HepG2 (cell line): ENCODE measurements around the gene KRTAP5-6. TPM values are rescaled to one million over a fixed set of nuclear protein-coding genes. Genes with fewer than 3 reads are reported as not detected.
A peak's percentile ranks its signal among the peaks of the same experiment; 100 is the strongest.

ENCODE experiments used
- AKAP8 ChIP-seq: sonication (generic); formaldehyde crosslinking; IDR thresholded peaks from 2 replicates; pipeline ENCODE4 v1.5.1; 2020; ENCODE audit warnings: mild to moderate bottlenecking, missing genetic modification reagents
- BCL6 ChIP-seq: IDR thresholded peaks from 2 replicates; pipeline ENCODE4 v1.6.1; 2016; ENCODE audit warnings: missing genetic modification reagents, missing compliant biosample characterization
- BHLHE40 ChIP-seq: IDR thresholded peaks from 2 replicates; pipeline ENCODE4 v1.6.1; 2011; ENCODE audit warnings: low read length, improper control_type of control experiment
- CBX2 ChIP-seq, 2 experiments: fragments of 200-600 bp in 1 of 2; sonication (generic); formaldehyde crosslinking in 1 of 2; IDR thresholded peaks; 2 replicates each; pipeline versions ENCODE4 v1.7.0 to v1.8.1; 2018 to 2022; ENCODE audit warnings: low read depth in 2 of 2, low read length in 1 of 2, mild to moderate bottlenecking in 1 of 2, missing genetic modification reagents in 1 of 2
- CCDC6 ChIP-seq: sonication (generic); formaldehyde crosslinking; IDR thresholded peaks from 2 replicates; pipeline ENCODE4 v1.8.1; 2022; ENCODE audit warnings: mild to moderate bottlenecking, missing genetic modification reagents, moderate library complexity
- DPF2 ChIP-seq: sonication (generic); formaldehyde crosslinking; IDR thresholded peaks from 2 replicates; pipeline ENCODE4 v1.4.0; 2020; ENCODE audit warnings: mild to moderate bottlenecking, low read depth, missing genetic modification reagents, borderline replicate concordance
- EP300 ChIP-seq, 3 experiments: sonication (generic) in 1 of 3; formaldehyde crosslinking in 1 of 3; IDR thresholded peaks; 2 replicates each; pipeline versions ENCODE4 v1.5.1 to v1.6.1; 2011 to 2020; ENCODE audit warnings: low read depth in 2 of 3, low read length in 2 of 3, borderline replicate concordance in 1 of 3, improper control_type of control experiment in 1 of 3, mild to moderate bottlenecking in 1 of 3, missing genetic modification reagents in 1 of 3, moderate library complexity in 1 of 3
- FOXC1 ChIP-seq: sonication (generic); formaldehyde crosslinking; IDR thresholded peaks from 2 replicates; pipeline ENCODE4 v1.8.0; 2022; ENCODE audit warnings: mild to moderate bottlenecking, missing genetic modification reagents, borderline replicate concordance
- HDAC2 ChIP-seq: sonication (generic); formaldehyde crosslinking; IDR thresholded peaks from 2 replicates; pipeline ENCODE4 v1.4.0; 2020; ENCODE audit warnings: missing genetic modification reagents
- HNF1B ChIP-seq: sonication (generic); formaldehyde crosslinking; IDR thresholded peaks from 2 replicates; pipeline ENCODE4 v1.5.1; 2020; ENCODE audit warnings: mild to moderate bottlenecking, moderate library complexity, missing genetic modification reagents
- HOXD1 ChIP-seq: sonication (generic); formaldehyde crosslinking; IDR thresholded peaks from 2 replicates; pipeline ENCODE4 v1.5.0; 2020; ENCODE audit warnings: missing genetic modification reagents
- MED1 ChIP-seq: sonication (generic); formaldehyde crosslinking; IDR thresholded peaks from 2 replicates; pipeline ENCODE4 v1.4.0; 2020; ENCODE audit warnings: missing genetic modification reagents
- NFKBIZ ChIP-seq: IDR thresholded peaks from 2 replicates; pipeline ENCODE4 v1.6.1; 2018; ENCODE audit warnings: missing genetic modification reagents, missing compliant biosample characterization
- PATZ1 ChIP-seq: sonication (generic); formaldehyde crosslinking; IDR thresholded peaks from 2 replicates; pipeline ENCODE4 v1.4.0; 2020; ENCODE audit warnings: missing genetic modification reagents
- STAT5B ChIP-seq: sonication (generic); formaldehyde crosslinking; IDR thresholded peaks from 2 replicates; pipeline ENCODE4 v1.4.0; 2020; ENCODE audit warnings: missing genetic modification reagents
- SYNCRIP ChIP-seq: fragments of 200-400 bp; formaldehyde crosslinking; IDR thresholded peaks from 2 replicates; pipeline ENCODE4 v1.6.1; 2018; ENCODE audit warnings: mild to moderate bottlenecking, low read depth, low read length; ENCODE audit not compliant: insufficient read depth
- TFE3 ChIP-seq: IDR thresholded peaks from 2 replicates; pipeline ENCODE4 v1.6.1; 2016
- ZFY ChIP-seq: sonication (generic); formaldehyde crosslinking; IDR thresholded peaks from 2 replicates; pipeline ENCODE4 v1.4.0; 2020; ENCODE audit warnings: missing genetic modification reagents
- ZNF350 ChIP-seq: sonication (generic); formaldehyde crosslinking; IDR thresholded peaks from 2 replicates; pipeline ENCODE4 v1.4.0; 2020; ENCODE audit warnings: mild to moderate bottlenecking, low read depth, missing genetic modification reagents, borderline replicate concordance
- polyA plus RNA-seq, 8 experiments: library from polyadenylated mRNA; depleted of rRNA in 3 of 8; stranded (reverse) in 7 of 8; unstranded in 1 of 8; fragments of >200 nt; fragmentation: Illumina TruSeq in 4 of 8; extraction: Trizol in 4 of 8; gene quantifications; 2 replicates each; pipeline versions ENCODE4 v1.2.1 to v1.2.3, GENCODE V29; 2011 to 2016; ENCODE audit warnings: low read depth in 4 of 8, missing spikeins in 1 of 8, mixed read lengths in 1 of 8; ENCODE audit not compliant: insufficient read depth in 1 of 8
- total RNA-seq, 5 experiments: library from RNA; depleted of rRNA; stranded (reverse); fragments of >200 nt; fragmentation: Illumina TruSeq; extraction: Trizol; gene quantifications; 2 replicates each; pipeline ENCODE4 v1.2.3, GENCODE V29; 2016; ENCODE audit warnings: low read depth in 1 of 5
- TF ChIP-seq, protein P1 (sequence below): IDR thresholded peaks from 2 replicates; pipeline ENCODE4 v1.6.1; 2016; ENCODE audit warnings: mild to moderate bottlenecking

KRTAP5-6 gene
- total and polyA plus RNA-seq, 2 of the 13 experiments (the other 11 are each of a cell fraction or from before 2014, with no cell fraction given) = not detected

- TF ChIP-seq ZNF350 (CRISPR knock-in tag) = peak; percentile 37; the same call in 1 of the 2 replicates
- peak; percentile 61; the same call in 1 of the 2 replicates for TF ChIP-seq HNF1B
- peak; percentile 46; the same call in 1 of the 2 replicates for TF ChIP-seq FOXC1
- TF ChIP-seq HDAC2 (CRISPR knock-in tag) = peak; percentile 59; the same call in 1 of the 2 replicates
- peak; percentile 36; the same call in 1 of the 2 replicates for TF ChIP-seq ZFY (CRISPR knock-in tag)
- TF ChIP-seq NFKBIZ (CRISPR knock-in tag) = peak; percentile 40; the same call in 1 of the 2 replicates
- peak; percentile 86 for TF ChIP-seq PATZ1
- no peak for TF ChIP-seq SYNCRIP
- TF ChIP-seq BCL6 = peak; percentile 49; the same call in 1 of the 2 replicates
- TF ChIP-seq DPF2 (CRISPR knock-in tag) = no peak
- TF ChIP-seq, protein P1, sequence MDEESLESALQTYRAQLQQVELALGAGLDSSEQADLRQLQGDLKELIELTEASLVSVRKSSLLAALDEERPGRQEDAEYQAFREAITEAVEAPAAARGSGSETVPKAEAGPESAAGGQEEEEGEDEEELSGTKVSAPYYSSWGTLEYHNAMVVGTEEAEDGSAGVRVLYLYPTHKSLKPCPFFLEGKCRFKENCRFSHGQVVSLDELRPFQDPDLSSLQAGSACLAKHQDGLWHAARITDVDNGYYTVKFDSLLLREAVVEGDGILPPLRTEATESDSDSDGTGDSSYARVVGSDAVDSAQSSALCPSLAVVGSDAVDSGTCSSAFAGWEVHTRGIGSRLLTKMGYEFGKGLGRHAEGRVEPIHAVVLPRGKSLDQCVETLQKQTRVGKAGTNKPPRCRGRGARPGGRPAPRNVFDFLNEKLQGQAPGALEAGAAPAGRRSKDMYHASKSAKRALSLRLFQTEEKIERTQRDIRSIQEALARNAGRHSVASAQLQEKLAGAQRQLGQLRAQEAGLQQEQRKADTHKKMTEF (CRISPR knock-in tag) = peak; percentile 37; the same call in 1 of the 2 replicates
- TF ChIP-seq HOXD1 (CRISPR knock-in tag) = no peak
- no peak for TF ChIP-seq CBX2 (IDR thresholded peaks at IDR 0.05; ENCODE audit: low read depth, low read length)
- TF ChIP-seq CBX2 (CRISPR knock-in tag; IDR thresholded peaks at IDR 0.05; ENCODE audit: low read depth) = no peak
- no peak for TF ChIP-seq BHLHE40
- peak in 1 of 2 experiments; percentile 38; a peak in 1 of 4 replicates for TF ChIP-seq EP300 (IDR thresholded peaks at IDR 0.05; ENCODE audit: low read depth in 2 of 2, low read length in 2 of 2)
- no peak for TF ChIP-seq EP300 (CRISPR knock-in tag; IDR thresholded peaks at IDR 0.05; ENCODE audit: borderline replicate concordance)
- TF ChIP-seq CCDC6 = no peak
- TF ChIP-seq MED1 (CRISPR knock-in tag) = peak; percentile 84
- TF ChIP-seq STAT5B (CRISPR knock-in tag) = no peak
- 0 out of 2 replicates have a peak, but pooled peaks have one; percentile 38 for TF ChIP-seq TFE3 (CRISPR knock-in tag)
- no peak for TF ChIP-seq AKAP8
These were observed 2.7 kb upstream of the KRTAP5-6 start (continued) for GRCh38 chr11:1694064-1694845.
